ENCODE measurements around the gene PIK3AP1.

DNA sequence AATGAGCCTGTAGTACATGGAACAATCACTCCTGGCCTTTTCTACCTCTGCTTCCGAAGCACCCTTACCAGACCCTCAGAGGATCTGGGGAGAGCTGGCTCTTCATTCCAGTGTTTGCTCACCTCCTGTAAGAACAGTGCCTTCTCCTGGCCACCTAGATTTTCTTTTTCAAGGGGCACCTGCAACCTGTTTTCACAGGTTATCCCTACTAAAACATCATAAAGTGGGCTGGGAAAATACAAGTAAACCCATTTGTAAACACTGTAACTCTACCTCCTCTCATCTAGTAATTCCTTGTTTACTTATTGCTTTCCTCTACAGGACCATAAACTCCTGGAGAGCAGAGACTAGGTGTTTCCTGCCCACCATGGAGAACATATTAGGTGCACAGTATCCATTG, 1.1 kb downstream of the PIK3AP1 start:
- TF ChIP-seq, protein P1, sequence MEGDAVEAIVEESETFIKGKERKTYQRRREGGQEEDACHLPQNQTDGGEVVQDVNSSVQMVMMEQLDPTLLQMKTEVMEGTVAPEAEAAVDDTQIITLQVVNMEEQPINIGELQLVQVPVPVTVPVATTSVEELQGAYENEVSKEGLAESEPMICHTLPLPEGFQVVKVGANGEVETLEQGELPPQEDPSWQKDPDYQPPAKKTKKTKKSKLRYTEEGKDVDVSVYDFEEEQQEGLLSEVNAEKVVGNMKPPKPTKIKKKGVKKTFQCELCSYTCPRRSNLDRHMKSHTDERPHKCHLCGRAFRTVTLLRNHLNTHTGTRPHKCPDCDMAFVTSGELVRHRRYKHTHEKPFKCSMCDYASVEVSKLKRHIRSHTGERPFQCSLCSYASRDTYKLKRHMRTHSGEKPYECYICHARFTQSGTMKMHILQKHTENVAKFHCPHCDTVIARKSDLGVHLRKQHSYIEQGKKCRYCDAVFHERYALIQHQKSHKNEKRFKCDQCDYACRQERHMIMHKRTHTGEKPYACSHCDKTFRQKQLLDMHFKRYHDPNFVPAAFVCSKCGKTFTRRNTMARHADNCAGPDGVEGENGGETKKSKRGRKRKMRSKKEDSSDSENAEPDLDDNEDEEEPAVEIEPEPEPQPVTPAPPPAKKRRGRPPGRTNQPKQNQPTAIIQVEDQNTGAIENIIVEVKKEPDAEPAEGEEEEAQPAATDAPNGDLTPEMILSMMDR (IDR thresholded peaks at IDR 0.05): no peak
- TF ChIP-seq EZH2phosphoT487 (IDR thresholded peaks at IDR 0.05) (no peak), EZH2 (IDR thresholded peaks at IDR 0.05) (no peak)
